ENCODE measurements around the gene BAIAP2. TPM values are rescaled to one million over a fixed set of nuclear protein-coding genes. Genes with fewer than 3 reads are reported as not detected.

BAIAP2 gene
- total RNA-seq, 1 donor from 2014 or later, result 27.9 TPM

DNA sequence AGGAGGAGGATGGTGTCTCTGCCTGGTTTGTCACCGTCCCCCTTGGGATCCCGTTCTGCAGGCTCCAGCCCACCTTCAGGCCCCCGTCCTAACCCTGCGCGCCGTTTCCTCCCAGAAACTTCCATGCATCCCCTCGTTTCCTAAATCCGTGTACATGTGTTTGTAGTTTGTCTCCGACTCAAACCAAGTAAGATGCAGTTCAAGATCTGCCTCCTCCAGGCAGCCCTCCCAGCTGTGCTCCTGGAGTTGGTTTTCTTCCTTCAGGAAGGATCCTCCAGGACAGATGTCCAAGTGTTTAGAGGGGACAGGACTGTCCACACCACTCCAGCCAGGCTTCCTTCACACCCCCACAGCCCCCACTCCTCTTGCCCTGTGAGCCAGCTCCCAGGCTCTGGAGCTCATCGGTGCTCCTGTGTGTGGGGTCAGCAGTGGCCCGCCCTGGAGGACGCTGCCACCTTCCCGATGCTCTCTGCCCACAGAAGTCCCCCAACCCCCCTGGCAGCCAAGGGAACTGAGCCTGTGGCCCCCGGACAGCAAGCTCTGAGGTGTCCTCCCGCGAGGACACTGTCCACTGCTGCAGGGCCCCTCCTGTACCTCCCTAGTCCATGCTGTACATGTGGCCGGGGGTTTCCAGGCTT lies 11.3 kb downstream of the BAIAP2 start:
- no peak for DNase-seq
- TF ChIP-seq, protein P1, sequence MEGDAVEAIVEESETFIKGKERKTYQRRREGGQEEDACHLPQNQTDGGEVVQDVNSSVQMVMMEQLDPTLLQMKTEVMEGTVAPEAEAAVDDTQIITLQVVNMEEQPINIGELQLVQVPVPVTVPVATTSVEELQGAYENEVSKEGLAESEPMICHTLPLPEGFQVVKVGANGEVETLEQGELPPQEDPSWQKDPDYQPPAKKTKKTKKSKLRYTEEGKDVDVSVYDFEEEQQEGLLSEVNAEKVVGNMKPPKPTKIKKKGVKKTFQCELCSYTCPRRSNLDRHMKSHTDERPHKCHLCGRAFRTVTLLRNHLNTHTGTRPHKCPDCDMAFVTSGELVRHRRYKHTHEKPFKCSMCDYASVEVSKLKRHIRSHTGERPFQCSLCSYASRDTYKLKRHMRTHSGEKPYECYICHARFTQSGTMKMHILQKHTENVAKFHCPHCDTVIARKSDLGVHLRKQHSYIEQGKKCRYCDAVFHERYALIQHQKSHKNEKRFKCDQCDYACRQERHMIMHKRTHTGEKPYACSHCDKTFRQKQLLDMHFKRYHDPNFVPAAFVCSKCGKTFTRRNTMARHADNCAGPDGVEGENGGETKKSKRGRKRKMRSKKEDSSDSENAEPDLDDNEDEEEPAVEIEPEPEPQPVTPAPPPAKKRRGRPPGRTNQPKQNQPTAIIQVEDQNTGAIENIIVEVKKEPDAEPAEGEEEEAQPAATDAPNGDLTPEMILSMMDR (IDR thresholded peaks at IDR 0.05; ENCODE audit: borderline replicate concordance), result no peak
- no peaks in the 10 kb centered on the region for H3K27me3 ChIP-seq (ENCODE audit: low read depth)
- no peak overlapping the region for H3K4me3 ChIP-seq
- no peaks in the 10 kb centered on the region for H3K9me3 ChIP-seq (replicated peaks)
- H3K4me1 ChIP-seq, result peaks cover 97% of the 10 kb centered on the region
- intact Hi-C loops (cut with micrococcal nuclease), result no loop called here
- no peaks in the 10 kb centered on the region for H3K36me3 ChIP-seq
- peak overlapping the region; percentile 85 for H3K27ac ChIP-seq (replicated peaks)

DNA sequence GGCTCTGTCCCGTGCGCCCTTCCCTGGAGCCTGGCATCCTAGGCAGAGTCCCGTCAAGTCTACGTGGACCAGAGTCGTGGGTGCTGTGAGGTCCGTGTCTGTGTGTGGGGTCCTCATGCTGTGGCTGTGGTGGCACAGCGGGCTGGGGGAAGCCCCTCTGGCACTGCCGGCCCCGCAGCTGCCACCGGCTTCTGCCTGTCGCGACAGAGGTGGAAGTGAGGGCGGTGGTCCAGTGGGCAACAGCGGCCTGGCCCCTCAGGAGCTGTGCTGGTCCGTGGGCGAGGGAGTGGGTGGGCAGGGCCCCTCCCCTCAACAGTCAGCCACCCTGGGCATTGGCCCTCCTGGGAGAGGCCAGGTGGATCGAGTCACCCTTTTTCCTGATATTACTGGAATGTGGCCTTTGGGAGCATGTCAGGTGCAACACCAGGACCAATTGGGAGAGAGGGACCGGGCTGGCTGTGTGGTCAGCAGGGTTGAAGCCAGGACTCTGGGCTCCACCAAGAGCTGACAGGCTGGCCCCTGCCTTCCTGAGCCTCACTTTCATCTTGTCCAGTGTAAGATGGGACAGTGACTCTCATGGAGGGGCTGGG lies 11.9 kb downstream of the BAIAP2 start:
- TF ChIP-seq, protein P1 (IDR thresholded peaks at IDR 0.05; ENCODE audit: borderline replicate concordance), result no peak
- H3K4me3 ChIP-seq, result no peak overlapping the region
- H3K9me3 ChIP-seq (replicated peaks), result no peaks in the 10 kb centered on the region
- DNase-seq, result no peak
- H3K4me1 ChIP-seq, result peaks cover 99% of the 10 kb centered on the region
- no peaks in the 10 kb centered on the region for H3K36me3 ChIP-seq
- H3K27me3 ChIP-seq (ENCODE audit: low read depth), result no peaks in the 10 kb centered on the region
- H3K27ac ChIP-seq (replicated peaks), result peak overlapping the region; percentile 85
- intact Hi-C loops (cut with micrococcal nuclease), result no loop called here

DNA sequence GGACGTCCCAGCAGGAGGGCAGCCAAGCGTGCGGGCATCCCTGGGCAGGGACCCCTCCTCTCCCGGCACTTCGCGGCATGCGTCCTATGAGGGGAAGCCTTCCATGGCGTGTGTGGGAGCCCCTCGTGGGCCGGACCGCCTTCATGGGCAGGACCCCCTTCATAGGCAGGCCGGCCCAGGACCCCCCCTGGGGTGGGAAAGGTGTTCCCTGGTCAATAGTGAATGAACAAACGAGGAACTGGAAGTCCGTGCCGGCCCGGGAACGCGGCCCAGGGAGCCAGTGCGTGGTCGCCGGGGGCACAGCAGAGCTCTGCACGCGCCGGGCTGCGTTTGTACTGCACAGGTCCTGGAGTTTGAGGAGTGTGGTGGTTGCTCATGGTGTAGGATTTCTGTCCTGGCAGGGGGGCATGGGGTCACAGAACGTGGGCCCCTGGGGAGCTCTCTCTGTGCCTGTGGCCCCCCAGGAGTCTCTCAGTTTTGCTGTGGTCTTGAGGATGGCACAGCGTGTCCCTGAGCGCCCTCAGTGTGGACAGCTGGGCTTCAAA lies 13.9 kb downstream of the BAIAP2 start:
- Histone ChIP-seq H3K9me3 (replicated peaks) (no peaks in the 10 kb centered on the region), H3K4me3 (no peak overlapping the region), H3K27ac (replicated peaks) (peak overlapping the region; percentile 36), H3K4me1 (peaks cover 95% of the 10 kb centered on the region), H3K27me3 (ENCODE audit: low read depth) (no peaks in the 10 kb centered on the region), H3K36me3 (no peaks in the 10 kb centered on the region)
- intact Hi-C loops (cut with micrococcal nuclease), result no loop called here
- no peak for DNase-seq
- TF ChIP-seq, protein P1 (IDR thresholded peaks at IDR 0.05; ENCODE audit: borderline replicate concordance), result no peak

DNA sequence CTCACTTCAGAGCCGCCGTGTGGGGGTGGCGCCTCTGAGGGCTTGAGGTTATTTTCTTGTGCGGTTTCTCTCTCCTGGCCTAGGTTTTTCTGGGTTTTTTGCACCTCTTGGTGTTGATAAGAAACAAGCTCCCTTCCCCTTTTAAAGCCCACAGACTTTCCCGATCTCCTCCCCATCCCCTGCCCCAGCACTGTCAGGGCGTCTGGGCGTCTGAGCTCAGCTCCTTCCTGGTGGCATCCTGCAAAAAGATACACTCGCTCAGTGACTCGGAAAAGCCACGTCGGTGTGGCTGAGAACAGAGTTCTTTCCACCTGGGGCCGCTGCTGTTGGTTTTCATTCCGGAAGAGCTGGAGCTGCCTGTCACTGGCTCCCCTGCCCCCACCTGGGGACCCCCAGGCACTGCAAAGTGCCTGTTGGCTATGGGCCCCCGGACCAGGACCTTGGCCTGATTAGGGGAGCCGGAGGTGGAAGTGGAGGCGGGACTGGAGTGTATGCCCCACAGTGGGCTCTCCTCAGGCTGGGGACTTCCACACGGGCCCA lies 14.5 kb downstream of the BAIAP2 start:
- Histone ChIP-seq H3K27me3 (ENCODE audit: low read depth) (no peaks in the 10 kb centered on the region), H3K9me3 (replicated peaks) (no peaks in the 10 kb centered on the region), H3K4me1 (peaks cover 93% of the 10 kb centered on the region), H3K27ac (replicated peaks) (peak overlapping the region; percentile 55), H3K36me3 (no peaks in the 10 kb centered on the region), H3K4me3 (peak overlapping the region; percentile 32)
- DNase-seq, result no peak
- intact Hi-C loops (cut with micrococcal nuclease), result no loop called here
- TF ChIP-seq, protein P1 (IDR thresholded peaks at IDR 0.05; ENCODE audit: borderline replicate concordance), result no peak

DNA sequence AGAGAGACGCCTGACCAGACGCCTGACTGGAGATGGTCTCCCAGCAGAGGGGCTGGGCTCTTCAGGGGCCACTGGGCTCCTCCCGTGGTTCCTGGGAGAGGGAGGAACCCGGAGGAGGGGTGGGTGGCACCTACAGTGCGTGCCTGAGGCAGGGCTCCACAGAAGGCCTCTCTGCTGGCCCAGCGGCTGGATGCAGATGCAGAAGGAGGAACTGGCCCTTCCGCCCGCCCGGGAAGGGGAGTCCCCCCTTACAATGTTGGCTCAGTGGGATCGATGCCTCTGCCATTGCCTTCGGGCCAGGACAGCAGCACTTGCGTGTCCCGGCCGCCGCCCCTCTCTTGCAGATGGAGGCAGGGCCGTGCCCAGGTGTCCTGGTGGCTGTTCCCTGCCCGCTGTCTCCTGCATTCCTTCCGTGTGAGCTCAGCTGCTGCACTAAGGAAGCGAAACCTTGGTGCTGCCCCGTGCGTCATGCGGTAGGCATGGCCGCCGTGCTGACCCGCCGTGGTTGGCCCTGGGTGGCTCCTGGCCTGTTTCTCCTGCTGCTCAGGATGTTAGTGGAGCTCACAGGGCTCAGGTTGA lies 15.1 kb downstream of the BAIAP2 start:
- Histone ChIP-seq H3K4me3 (peak overlapping the region; percentile 32), H3K27ac (replicated peaks) (peak overlapping the region; percentile 55), H3K4me1 (peaks cover 90% of the 10 kb centered on the region), H3K27me3 (ENCODE audit: low read depth) (no peaks in the 10 kb centered on the region), H3K36me3 (no peaks in the 10 kb centered on the region), H3K9me3 (replicated peaks) (no peaks in the 10 kb centered on the region)
- intact Hi-C loops (cut with micrococcal nuclease), result no loop called here
- TF ChIP-seq, protein P1 (IDR thresholded peaks at IDR 0.05; ENCODE audit: borderline replicate concordance), result no peak
- DNase-seq, result peak; percentile 55

Measured in left ventricle myocardium inferior (tissue), 1 donor.